Posterior cingulate gyrus (tissue), 11 donors: Measurements from ENCODE around the gene FSTL4.

Experiments used
- DNase-seq, 10 donors: peaks; one replicate each; pipeline versions ENCODE4 v3.0.0 to v3.0.0-alpha.2; 2020 to 2021; ENCODE audit warnings: mixed read lengths in 3 of 10
- intact Hi-C: fragments of 100-400 bp; cut with DNase I; formaldehyde crosslinking; loops from one replicate; pipeline ENCODE4 v1.15.1; 2023

FSTL4 gene

DNA sequence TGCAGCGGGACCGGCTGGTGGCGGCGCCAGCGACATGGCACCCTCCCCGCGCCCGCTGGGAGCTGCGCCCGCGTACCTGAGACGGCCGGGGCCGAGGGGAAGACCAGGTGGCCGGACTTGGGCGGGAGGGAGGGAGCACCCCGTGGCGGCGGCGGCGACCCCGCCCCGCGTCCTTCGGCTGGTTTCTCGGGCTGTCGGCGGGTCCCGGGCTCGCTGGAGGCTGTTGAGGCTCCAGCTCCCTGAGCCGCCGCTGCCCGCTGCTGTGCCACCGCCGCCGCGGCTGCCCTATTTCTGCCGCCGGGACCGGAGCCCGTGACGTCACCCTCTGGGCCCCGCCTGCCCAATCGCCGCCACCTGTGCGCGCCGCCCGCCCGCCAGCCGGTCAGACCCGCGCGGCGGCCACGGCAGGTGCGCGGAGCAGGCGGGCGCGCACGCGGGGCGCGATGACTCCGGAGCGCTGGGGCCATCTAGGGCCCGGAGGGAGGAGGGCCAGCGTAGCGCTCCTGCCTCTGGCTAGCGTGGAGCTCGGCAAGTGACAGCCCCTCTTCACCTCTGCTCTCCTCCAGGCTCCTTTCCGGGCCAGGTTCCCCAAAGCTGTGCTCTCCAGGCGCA is at the start of gene FSTL4:
TSS of gene FSTL4 (minus strand) at position 293 of the 612 bp plus-strand sequence.
- peak in 9 of 10 donors; percentile 36 to 94 (median 67) for DNase-seq
- intact Hi-C loops, result no loop called here

DNA sequence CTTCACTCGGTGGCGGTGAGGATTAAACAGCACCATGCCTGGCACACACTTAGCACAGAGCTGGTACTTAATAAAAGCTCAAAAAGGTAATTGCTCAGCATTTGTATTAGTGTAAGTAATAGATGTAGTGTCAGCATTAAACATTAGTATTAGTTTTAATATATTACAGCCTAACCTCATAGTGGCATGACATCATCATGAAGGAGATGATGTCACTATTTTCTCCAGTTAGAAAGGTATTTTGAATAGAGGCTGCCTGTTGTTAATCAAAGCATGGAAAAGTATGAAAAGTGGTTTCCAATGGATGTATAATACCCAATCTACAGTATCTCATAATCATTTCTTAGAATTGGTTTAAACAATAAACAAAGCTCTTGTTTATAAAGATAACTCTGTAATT is 49.0 kb upstream of the FSTL4 start:
- intact Hi-C loops, result no loop called here
- no peak for DNase-seq

DNA sequence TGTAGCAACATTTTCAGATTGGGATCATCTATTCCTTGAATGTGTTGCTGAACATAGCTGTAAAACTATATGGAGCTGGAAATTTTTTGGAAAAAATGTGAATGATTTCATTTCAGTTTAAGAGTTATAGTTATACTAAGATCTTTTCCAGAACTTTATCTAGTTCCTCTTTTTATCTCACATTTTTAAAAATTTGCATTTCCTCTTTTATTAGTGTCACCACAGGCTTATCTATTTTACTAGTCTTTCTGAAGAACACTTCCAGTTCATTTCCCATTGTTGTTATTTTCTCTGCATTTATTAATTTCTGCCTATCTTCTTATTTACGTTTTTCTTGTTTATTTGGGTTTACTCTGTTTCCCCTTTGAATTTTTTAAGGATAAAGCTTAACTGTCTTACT is 46.0 kb upstream of the FSTL4 start:
- no peak for DNase-seq
- intact Hi-C loops, result no loop called here

DNA sequence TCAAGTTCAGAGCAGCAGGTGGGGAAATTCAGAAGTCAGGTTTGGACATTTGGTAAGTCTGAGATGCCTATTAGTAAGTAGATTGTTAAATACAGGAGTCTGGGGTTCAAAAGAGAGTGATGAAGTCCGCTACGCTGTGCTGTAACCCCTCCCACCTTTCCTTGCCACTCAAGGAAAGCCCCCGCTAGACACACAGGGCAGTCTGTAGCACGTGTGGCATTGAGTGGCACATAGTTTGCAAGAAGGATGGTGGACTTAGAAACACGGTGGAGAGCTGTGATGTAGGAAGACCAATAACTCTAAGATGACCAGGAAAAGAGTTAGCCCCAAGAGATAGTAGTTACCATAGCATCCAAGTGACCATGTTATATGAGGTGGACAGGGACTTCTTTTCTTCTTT is 44.7 kb upstream of the FSTL4 start:
- DNase-seq, result no peak
- intact Hi-C loops, result no loop called here

DNA sequence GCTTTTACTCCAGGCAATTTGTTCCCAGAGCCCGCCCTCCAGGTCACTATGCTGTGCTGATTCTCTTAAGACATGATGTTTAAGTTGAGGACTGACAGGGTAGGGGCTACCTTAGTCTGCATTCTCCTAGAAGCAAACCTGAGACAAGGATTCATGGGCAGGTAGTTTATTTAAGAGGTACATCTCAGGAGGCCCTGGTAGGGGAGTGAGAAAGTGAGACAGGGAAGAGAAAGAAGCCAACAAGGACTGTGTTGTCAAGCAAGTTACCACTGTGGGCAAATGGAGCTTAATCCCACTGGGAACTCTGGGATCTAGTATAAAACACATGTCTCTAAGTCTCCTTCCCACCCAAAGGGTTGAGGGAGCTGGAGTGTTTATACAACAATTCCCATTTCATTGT is 43.6 kb upstream of the FSTL4 start:
- intact Hi-C loops, result no loop called here
- DNase-seq, result no peak

DNA sequence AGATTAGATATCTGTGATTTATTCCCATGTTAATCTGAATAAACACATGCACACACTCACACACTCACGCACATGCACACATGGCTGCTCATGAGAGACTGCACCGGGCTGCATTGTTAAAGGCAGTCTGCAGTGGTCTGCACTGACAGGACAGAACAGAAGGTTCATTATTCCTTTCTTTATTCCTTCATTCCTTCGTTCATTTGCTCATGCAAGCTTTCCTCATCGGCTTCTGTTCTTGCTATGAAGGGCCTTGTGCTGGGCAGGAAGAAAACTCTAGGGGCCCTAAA is 41.4 kb upstream of the FSTL4 start:
- intact Hi-C loops, result no loop called here
- no peak for DNase-seq

DNA sequence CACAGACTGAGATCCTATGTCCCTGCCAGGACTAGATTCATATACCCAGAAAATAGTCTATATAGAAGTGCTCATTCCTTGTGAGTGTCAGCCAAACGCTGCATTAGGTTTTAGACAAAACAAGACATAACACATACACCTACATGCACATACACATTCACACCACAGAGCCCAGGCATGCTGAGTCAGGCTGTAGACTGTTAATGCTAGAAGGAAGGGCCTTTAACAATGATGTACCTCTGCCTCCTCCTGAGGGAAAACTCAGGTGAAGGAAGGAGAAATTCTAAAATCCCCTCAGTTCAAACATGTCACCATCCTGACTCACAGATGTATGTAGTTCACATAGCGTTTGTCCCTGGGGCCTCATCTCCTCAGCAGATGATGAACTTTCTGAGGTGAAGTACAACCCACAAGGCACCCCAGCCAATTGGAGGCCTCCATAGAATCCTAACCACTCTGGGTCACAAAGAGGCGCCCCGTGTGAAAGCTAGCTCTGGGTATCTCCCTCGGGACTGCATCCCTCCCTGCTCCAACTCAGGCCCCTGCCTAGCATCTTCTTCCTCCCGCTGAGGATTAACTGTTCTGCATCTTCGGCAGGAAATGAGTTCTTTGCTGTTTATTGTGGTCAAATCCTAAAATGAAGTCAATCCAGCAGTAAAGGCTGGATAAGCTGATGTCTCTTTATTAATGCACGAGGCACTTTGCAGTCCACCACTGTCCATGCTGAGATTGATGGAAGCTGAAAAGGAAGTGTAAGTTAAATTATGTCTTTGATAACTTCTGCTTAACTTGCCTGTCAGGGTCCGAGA is 40.8 kb upstream of the FSTL4 start:
- intact Hi-C loops, result no loop called here
- DNase-seq, result no peak

DNA sequence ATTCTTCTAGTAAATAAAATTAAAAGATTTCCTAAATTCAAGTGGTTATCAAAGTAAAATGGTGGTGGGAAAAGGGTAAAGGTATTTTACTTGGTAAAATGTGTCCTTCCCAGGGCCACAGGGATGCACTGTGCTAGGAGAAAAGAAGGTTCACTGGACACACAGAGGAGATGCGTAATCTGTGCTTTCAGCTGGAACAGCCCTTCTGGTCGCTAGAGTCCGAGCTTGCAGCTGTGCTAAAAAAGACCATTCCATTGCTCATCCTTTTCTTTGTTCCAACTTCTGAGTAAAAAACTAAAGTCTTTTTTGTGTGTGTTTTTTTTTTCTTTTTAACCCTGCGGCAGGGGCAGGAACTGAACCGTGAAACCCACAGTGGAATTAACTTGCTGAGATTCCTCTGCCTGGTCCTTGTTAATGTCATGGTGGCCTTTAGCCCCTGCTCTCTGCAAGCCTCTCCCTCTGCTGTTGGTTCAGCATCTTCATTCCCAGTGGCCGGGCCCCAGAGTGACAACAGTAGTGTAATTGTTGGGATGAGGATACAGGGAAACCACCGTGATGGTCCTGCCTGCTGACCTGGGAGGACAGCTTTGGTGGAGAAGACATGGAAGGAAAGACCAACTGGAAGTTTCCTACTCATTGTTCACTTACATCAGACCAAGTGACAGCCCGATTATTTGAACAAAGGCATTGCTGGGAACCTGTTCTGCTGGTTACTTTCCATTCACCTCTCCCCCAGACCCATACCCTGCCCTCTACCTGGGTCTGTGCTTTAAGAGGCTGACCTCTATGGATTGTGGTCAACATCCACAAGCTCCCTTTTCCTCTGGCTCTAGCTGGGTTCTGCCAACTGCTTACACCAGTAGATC is 31.9 kb upstream of the FSTL4 start:
- DNase-seq, result no peak
- intact Hi-C loops, result no loop called here

DNA sequence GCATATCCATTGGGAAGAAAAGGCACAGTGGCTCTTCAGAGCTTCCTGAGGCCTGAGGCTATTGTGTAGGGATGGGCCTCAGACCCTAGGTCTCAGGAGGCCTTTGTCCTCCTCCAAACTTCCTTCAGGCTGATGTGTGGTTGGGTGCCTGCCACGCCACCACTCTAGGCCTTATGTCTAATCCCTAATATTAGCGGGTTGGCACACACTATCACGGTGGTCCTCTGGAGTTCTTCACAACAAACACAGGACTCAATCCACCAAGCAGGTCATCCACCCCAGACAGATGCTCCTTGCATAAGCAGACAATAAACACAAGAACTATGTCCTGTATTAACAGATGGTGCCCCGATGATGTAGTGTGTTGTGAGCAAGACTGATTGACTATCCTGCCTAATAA is 31.0 kb upstream of the FSTL4 start:
- DNase-seq, result no peak
- intact Hi-C loops, result no loop called here

DNA sequence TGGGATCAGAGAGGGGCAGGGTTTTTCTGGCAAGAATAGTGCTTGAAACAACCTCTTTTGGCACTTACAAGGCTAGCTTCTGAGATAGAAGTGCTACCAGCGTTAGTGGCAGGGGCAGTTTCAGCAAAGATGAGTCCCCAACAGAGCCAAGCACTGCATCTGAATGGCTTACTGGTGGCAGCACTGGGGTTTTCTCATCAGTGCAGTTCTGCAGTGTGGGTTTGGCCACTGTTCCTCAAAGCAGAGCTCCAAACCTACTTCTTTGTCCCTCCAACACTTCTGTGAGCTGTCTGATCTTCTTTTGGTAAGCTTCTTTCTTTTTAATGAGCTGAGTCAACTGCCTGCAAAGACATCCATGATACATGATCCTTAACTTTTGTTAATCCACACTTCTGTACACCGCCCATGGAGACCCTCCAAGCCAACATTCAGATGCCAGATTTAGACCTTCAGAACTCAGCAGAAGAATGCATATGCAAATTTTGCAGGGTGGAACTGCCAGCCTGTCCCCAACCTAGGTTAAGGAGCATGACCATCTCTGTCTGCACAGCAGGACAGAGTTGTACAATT is 29.9 kb upstream of the FSTL4 start:
- intact Hi-C loops, result no loop called here
- no peak for DNase-seq

DNA sequence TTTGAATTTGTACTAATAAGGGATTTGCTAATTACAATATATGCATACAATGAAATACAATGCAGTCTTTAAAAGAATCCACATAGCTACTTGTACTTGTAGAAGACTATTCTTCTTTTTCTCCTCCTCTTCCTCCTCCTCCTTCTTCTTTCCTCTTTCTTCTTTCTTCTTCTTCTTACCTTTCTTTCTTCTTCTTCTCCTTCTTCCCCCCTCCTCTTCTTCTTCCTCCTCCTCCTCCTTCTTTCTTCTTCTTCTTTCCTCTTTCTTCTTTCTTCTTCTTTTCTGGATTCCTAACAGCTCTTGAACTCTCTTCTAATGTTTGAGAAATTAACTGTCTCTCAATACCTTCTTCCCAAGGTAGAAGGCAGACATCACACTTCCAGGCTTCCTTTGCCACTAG is 29.3 kb upstream of the FSTL4 start:
- DNase-seq, result no peak
- intact Hi-C loops, result no loop called here

DNA sequence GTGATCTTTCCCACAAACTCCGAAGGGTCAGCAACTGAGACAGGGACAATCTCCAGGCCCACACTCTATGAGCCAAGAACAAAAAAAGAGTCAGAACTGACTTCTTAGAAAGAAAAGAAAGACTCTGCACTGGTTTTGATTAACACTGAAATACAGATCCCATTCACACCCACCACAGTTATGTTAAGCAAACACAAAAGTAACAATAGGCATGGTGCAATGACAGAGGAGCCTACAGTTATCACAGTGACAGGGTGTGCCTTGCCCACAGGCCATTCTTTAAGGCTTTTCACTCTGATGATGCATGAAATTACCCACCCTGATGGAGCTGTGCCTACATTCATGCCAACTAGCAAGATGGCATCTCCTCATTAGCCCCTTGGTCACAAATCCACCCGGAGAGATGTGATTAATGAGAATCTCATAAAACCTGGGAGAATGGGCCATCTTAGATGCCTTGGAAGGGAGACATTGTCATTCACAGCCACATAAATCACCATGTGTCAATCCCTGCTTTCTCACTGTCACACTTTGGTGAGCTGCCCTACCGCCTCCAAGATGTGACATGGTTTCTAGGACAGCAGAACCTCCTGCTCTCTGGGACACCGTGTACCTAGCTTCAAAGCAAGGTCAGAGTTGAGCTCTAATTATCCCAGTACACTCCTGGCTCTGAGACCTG is 27.6 kb upstream of the FSTL4 start:
- DNase-seq, result no peak
- intact Hi-C loops, result no loop called here

DNA sequence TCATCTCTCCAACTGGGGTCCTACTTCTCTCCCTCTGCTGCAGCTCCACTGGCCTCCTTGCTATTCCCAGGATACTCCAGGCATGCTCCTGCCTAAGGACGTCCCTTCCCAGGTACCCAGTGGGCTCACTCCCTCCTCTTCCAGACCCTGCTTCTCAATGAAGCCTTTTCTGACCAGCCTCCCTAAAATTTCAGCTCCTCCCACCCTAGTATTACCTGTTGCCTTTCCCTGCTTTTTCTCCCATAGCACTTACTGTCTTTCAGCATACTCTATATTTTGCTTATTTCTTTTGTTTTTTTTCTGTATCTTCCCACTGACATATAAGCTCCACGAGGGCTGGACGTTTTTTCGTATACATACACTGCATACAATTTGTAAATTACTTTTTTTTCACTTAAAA is 26.1 kb upstream of the FSTL4 start:
- DNase-seq, result no peak
- intact Hi-C loops, result no loop called here

DNA sequence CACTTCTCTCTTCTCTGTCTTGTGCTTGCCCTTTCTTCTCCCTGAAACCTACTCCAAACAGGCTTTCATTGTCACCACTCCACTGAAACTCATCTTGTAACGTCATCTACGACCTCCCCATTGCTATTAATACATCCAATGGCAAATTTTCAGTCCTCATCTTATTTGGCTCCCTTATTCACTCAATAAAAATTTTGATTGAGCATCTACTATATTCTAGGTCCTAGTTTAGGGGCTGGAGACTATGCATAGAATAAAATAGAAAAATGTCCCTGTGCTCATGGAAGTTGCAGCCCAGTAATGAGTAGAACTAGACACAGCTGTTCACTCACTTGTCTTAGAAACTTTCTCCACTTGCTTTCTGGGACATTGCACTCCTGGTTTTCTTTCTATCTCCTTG is 24.9 kb upstream of the FSTL4 start:
- intact Hi-C loops, result no loop called here

DNA sequence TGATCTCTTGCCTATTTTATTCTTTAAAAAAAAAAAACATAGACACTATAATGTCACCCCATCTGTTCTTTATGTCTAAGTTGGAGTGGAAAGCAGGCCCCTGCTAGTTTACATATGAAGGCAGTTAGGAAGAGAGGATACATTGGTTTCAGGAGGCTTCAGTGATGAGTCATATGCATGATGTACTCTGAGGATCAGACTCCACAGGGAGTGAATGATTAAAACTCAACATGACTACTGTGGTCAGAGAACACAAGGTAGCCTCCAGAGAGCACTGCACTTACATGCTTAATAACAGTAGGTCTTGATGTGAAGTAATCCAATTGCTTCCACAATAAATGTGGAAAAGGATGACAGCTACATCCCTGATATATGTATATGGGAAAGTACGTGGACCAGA is 22.7 kb upstream of the FSTL4 start:
- intact Hi-C loops, result no loop called here
- DNase-seq, result no peak

More for the DNA sequence above, 24.9 kb upstream of the FSTL4 start:
- DNase-seq, result no peak

DNA sequence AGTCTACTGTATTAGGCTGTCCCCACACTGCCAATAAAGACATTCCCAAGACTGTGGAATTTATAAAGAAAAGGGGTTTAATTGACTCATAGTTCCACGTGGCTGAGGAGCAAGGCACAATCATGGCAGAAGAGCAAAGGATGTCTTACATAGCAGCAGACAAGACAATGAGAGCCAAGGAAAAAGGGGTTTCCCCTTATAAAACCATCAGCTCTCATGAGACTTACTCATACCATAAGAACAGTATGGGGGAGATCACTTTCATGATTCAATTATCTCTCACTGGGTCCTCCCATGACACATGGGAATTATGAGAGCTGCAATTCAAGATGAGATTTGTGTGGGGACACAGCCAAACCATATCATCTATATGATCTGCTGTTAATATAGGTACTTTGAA is 14.8 kb upstream of the FSTL4 start:
- intact Hi-C loops, result no loop called here
- DNase-seq, result no peak

DNA sequence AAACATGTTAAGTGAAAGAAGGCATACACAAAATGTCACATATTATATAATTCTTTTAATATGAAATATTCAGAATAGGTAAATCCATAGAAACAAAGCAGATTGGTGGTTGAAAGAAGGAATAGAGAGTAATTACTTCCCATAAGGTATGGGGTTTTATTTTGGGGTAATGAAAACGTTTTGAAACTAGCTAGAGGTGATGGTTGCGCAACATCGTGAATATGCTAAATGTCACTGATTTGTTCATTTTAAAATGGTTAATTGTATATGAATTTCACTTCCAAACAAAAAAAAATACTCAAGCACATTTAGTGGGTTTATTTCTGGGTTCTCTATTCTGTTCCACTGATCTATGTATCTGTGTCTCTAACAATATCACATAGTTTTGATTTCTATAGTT is 12.0 kb upstream of the FSTL4 start:
- intact Hi-C loops, result no loop called here
- DNase-seq, result no peak

DNA sequence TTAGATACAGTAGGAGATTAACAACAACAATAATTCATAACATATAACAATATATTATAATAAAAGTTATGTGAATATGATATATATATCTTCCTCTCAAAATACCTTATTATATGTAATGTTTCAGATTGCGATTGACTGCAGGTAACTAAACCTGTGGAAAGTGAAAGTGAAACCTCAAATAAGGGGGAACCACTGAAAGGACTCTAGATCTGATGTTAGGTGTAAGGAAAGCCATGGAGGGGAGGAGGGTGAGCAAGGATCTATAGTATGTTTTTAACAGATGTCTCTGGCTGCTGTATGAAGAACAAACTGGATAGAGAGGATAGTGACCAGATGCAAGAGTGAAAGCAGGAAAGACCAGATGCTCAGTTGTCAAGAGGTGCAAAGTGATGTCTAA is 5.8 kb upstream of the FSTL4 start:
- intact Hi-C loops, result no loop called here
- no peak for DNase-seq

DNA sequence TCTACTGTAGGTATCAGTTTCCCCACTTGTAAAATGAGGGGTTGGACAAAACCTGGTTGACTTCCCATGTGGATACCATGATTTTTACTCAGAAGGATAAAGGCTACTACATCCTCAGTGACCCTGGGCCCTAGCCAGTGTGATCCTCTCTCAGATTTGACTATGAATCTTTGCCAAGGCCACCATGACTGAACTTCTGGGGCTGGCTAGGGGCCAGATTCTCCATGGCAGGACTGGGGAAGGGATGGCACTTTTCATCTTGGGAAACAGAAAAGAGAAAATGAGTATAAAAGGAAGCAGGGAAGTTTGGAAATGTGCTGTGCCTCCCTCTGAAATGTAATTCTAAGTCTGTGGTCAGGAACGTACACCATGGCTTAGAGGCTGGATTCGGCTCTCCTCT is 1.4 kb upstream of the FSTL4 start:
- no peak for DNase-seq
- intact Hi-C loops, result no loop called here

DNA sequence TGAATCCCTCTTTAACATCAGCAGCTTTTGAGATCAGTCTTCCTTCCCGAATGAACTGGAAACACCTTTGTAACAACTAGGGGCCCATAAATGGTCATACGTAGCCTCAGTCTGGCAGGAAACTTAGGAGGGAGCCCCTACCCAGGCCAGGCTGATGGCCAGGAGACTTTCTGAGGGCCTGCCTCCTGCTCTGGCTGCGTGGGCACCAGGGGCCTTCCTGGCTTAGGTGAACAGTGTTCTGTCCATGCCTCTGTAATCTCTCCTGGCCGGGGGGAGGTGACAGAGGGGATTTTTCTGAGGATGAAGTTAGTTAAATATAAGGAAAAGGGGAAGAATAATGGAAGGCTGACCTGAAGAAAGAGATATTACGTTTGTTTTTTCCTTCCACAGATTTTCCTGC is 843 bp upstream of the FSTL4 start:
- DNase-seq, result no peak
- intact Hi-C loops, result no loop called here
